ENCODE data around the gene RBM14.

GRCh38 chr11:66637557-66638176 lies 21.2 kb downstream of the RBM14 start:
- TF ChIP-seq CTCF (optimal IDR thresholded peaks at IDR 0.05 in 1 of 3, IDR thresholded peaks at IDR 0.05 in 1 of 3, conservative IDR thresholded peaks at IDR 0.05 in 1 of 3; ENCODE audit: extremely low read depth in 1 of 3, insufficient read depth in 2 of 3, low read length in 3 of 3) (no peak), EZH2 (IDR thresholded peaks at IDR 0.05; ENCODE audit: low read length) (no peak)

Data from keratinocyte (primary cell).